ENCODE results near the gene KCNK3.
"Not testable (repeated sequence)": the region's sequence is repeated elsewhere in the genome, so short reads cannot be mapped to it uniquely, and the experiment has no call there.

The KCNK3 gene

GRCh38 chr2:26733413-26733812 is 40.9 kb downstream of the KCNK3 start:
- DNase-seq: no peak

- DNase-seq: no peak
Observed at GRCh38 chr2:26735097-26735496, 42.6 kb downstream of the KCNK3 start.

GRCh38 chr2:26735883-26736588 is 43.5 kb downstream of the KCNK3 start:
- no peak for DNase-seq

- no peak for DNase-seq
Observed at GRCh38 chr2:26737221-26737620, 44.7 kb downstream of the KCNK3 start.

- DNase-seq: no peak
Observed at GRCh38 chr2:26738481-26738880, 46.0 kb downstream of the KCNK3 start.

- DNase-seq: no peak
Observed at GRCh38 chr2:26739514-26739913, 47.0 kb downstream of the KCNK3 start.

DNA sequence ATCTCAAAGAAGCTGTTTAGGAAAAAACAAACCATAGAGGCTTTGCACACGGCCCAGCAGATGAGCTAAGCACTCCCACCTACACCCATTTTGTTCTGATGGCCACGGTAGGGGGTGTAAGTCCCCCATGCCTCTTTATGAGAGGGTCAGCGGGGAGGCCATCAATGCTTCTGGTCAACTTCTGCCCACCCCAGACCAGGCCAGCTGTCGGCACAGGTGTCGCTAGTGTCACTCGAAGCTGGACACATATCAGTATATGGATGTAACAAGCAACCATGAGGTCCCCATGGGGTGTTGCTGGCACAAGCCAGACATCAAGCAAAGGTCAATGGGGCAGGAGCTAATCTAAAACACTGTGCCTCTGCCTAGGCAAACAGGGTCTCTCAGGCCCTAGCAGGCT is 47.8 kb downstream of the KCNK3 start:
- no peak for DNase-seq

GRCh38 chr2:26740890-26741302 is 48.4 kb downstream of the KCNK3 start:
- DNase-seq: no peak

DNA sequence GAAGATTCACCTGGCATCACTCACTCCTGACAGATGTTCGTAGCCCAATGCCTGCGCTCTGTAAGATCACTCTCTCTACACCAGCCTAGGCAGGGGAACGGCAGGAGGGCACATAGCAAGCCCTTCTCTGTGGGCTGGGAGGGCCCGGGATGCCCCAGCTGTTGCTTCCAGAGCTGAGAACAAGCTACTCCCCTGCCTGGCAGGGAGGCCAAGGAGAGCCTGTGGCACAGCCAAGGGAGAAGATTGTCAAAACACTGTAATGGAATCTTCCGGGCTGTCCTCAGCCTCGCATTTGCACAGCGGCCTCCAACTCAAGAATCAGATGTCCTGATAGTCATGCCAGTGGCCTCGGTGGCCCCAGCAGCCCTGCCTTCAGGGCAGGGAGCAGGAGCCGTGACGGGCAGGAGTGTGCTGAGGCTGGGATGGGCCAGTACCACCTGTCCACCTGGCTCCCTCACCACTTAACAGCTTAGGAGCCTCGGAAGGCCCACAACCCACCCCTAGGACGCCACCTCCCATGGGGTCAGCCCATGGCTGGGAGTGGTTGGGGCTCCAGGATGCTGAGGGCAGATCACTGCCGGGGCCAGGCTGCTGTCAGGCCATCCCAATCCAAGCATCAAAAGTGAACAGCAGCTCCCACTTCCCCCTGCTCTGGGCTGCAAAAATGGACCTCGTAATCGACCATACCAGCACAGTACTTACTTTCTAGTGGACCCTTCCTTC is 49.7 kb downstream of the KCNK3 start:
- no peak for DNase-seq

DNA sequence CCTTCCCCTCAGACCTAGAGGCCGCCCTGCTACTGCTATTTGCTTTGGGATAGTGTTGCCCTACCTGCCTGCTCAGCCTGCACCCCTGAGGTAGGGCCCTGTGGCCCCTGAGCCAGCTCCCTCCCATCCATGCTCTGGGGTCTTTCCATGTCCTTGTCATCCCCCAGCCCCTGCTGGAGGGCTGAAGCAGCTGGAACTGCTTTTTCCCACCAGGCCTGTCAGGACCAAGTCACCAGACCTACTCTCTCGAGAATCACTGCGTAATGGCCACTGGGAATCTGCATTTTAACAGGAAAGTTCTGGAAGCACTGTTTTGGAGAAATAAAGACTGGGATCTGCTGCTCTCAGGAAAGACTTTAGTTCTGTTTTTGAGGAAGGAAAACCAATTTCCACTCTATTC is 51.3 kb downstream of the KCNK3 start:
- no peak for DNase-seq

DNA sequence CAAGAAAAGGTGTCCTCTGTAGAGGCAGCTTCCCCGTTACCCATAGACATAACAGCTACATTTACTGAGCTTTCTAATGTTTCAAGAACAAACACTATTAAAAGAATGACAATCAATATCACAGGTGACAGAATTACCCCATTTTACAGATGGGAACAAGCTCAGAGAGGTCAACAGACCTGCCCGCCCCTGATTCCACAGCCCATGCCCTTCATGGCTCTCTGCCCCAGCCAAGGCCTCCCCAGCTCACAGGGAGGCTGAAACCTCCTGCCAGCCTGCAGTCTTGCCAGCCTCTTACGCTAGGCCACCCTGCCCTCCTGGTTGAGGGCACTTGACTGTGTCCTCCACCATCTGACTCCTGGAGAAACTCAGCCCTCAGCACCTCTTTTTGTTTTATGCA is 52.4 kb downstream of the KCNK3 start:
- DNase-seq: no peak

- DNase-seq: peak; percentile 71 to 81
Observed at GRCh38 chr2:26745609-26746327, 53.2 kb downstream of the KCNK3 start.

GRCh38 chr2:26746934-26747333 is 54.4 kb downstream of the KCNK3 start:
- DNase-seq: no peak

DNA sequence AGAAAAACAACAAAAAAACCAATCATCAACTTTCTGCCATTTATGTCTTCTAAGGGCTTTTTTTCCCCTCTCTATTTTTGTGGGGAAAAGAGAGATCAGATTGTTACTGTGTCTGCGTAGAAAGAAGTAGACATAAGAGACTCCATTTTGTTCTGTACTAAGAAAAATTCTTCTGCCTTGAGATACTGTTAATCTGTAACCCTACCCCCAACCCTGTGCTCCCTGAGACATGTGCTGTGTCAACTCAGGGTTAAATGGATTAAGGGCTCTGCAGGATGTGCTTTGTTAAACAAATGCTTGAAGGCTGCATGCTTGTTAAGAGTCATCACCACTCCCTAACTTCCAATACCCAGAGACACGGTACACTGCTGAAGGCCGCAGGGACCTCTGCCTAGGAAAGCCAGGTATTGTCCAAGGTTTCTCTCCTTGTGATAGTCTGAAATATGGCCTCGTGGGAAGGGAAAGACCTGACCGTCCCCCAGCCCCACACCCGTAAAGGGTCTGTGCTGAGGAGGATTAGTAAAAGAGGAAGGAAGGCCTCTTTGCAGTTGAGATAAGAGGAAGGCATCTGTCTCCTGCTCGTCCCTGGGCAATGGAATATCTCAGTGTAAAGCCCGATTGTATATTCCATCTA is 57.4 kb downstream of the KCNK3 start:
- not testable (repeated sequence) for DNase-seq

- not testable (repeated sequence) for DNase-seq
Observed at GRCh38 chr2:26750467-26750866, 57.9 kb downstream of the KCNK3 start.

DNA sequence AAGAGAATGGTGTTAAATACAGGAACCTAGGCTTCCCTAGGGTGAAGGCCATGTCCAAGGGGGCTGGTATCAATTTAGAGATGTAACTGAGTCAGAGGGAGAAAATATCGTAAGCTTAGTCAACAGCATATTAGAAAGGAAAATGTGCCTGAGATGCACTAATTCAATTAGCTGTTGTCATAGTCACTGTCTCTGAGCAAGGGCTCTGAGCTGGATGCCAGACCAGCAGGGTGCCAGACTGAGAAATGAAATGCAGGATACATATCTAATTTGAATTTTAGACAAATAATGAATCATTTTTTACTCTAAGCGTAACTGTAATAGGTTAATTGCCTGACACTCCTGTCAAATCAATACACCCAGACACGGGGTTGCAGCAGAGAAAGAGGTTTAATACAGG is 60.1 kb downstream of the KCNK3 start:
- no peak for DNase-seq

GRCh38 chr2:26754539-26754938 is 62.0 kb downstream of the KCNK3 start:
- DNase-seq: no peak

DNA sequence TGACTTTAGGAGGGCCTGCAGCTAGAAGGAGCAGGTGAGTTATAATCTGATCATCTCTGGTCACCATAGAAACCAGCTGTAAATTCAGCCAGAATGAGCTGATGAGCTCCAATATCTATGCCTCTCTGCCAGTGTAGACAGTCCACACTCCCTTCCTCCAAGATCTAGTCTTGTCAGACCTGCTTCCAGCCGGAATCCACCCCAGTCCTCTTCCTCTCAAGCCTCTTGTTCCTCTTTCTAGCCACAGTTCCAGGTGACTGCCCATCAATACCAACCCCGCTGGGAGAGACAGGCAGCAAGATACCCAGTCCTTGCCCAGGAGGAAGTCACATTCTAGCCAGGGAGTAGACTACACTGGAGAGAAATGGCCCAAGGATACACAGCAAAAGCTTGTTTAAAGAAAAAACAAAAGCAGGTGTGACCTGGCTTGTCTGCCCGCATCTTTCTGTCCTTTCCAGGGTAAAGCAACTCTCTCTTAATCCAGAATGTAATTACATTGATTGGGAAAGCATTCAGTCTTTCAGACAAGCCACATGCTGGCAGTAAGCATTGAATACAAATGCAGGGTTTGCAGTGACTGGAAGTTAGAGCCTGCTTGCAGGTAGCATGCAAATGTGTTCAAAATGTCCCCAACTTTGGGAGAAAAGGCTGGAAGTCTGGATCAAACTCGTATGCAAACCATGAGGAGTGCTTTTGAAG is 62.6 kb downstream of the KCNK3 start:
- DNase-seq: no peak

GRCh38 chr2:26756337-26756736 is 63.8 kb downstream of the KCNK3 start:
- DNase-seq: no peak

- DNase-seq: no peak
Observed at GRCh38 chr2:26757873-26758789, 65.6 kb downstream of the KCNK3 start.

GRCh38 chr2:26758790-26759321 is 66.3 kb downstream of the KCNK3 start:
- no peak for DNase-seq

Data from activated CD4-positive, alpha-beta T cell treated with anti-CD3 and anti-CD28 coated beads for 4 hours (primary cell).